SW480 (cell line): Measurements from ENCODE around the gene COL4A5.

ENCODE experiments used
- DNase-seq: peaks from one replicate; pipeline ENCODE4 v3.0.0-alpha.2; 2016; ENCODE audit warnings: low spot score

Gene COL4A5

DNA sequence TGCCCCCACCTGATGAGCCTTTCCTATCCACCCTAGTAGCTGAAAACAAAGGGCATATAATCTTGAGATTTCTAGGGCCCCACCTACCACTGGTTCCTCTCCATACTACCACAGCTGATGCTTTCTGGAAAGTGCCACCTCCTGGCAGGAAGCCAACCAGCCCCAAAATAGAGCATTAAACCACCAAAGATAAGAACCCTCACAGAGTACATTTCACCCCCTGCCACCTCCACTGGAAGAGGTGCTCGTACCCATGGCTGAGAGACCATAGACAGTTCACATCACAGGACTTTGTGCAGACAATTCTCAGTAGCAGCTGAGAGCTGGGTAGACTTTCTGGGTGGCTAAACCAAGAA is 202.6 kb downstream of the COL4A5 start:
- no peak for DNase-seq

DNA sequence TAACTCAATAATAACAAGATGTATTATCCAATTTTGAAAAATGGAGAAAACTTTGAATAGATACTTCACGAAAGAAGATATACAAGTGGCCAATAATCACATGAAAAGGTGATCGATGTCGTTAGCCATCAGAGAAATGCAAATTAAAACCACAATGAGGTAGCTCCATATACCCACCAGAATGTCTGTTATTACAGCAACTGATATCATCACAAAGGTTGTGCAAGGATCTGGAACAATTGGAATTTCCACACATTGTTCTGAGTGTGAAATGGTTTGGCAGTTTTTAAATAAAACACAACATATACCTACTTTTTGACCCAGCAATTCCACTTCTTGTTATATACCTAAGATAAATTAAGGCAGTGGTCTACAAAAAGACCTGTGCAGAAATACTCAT is 225.1 kb downstream of the COL4A5 start:
- no peak for DNase-seq

DNA sequence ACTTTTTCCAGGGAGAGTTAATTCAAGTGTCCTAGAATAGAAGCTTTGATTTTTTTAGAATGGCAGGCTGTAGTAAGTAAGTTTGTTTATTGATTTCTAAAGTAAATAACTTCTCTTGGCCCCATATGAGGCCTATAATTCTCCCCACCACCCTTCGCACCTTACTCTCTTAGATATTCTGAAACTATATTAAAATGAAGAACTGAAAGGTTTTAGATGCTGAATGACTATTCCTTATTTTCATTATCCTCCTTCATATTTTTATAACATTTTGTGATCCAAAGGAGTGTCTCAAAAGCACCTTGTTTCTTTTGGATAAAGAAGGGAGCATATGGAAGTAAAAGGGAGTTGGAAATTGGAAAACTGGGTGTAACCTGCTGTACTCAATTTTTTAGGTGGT is 226.5 kb downstream of the COL4A5 start:
- no peak for DNase-seq

DNA sequence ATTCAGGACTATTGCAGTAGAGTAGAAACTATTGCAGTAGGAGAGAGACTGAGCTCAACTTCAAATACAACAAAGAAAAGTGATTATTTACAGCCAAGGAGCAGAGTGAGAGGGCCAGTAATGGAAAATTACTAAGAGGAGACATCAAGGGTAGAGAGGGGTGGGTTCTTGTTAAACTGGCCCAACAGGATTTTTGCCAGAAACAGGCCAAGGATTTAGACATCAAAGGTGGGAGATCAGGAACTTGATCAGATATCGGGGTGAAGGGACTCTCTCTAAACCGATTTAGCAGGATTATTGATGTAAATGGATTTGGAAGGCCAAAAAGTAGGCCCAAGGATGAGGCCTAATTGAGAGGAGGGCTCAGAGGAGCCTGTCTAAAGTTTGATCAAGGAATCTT is 231.9 kb downstream of the COL4A5 start:
- DNase-seq, result no peak

DNA sequence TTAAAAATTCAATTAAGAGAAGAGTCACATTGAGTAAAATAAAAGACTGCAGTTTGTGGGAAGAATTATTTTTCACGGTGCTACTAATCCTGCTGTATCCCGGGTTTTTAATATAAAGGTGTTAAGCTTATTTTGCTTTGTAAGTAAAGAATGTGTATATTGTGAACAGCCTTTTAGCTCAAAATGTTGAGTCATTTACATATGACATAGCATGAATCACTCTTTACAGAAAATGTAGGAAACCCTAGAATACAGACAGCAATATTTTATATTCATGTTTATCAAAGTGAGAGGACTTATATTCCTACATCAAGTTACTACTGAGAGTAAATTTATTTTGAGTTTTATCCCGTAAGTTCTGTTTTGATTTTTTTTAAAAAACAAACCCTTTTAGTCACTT is 257.1 kb downstream of the COL4A5 start:
- no peak for DNase-seq

DNA sequence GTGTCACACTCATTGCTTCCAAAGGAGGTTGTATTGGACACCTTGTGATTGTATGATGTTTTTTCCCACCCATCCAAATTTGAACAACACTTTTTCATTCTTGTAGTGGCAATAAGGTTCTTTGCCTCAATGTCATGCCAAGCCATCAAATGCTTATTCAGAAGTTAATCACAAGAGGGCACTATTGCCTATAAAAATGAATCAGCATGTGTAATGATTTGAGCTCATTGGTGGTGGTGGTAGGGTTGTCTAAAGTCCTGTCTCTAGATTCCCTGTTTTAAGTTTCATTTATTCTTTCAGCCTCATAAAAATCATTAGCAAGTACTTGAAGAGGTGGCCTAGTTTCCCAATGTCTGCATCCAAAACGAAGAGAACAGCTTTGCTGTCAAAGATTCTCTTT is 259.7 kb downstream of the COL4A5 start:
- DNase-seq, result peak; percentile 41

DNA sequence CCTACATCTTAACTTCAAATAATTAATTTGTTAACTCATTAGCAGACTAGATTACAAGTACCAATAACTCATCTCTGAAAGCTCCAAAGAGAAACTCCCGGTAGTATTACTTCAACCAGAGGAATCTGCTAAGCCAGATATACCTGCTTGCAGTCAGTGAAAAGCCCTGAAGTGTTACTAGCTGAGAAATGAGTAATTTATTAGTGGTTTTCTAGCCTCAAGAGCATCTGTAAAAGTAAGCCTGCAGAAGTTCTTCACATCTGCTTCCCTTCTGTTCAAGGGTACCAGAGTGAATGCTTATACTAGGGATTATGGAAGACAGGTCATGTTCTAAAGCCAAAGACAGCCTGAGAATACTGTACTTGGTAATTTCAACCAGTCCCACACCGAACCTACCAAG is 262.0 kb downstream of the COL4A5 start:
- DNase-seq, result no peak

DNA sequence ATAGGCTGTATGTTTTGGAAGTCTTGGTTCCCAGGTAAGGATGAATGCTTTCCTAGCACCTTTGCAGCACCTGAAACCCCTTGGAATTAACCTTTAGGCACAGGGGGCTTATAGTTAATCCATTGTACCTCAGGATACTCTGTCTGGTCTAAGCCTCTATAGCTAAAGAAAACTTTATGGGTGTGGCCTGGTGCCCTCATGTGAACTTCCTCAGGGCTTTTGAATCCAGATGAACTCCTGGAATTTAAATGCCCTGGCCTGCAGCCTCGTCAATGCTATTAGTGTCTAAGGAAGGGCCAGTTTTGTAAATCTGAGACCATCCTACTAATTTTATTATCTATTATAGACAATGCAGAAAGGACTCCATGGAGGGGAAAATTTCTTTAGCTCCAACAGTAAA is 262.9 kb downstream of the COL4A5 start:
- DNase-seq, result no peak

DNA sequence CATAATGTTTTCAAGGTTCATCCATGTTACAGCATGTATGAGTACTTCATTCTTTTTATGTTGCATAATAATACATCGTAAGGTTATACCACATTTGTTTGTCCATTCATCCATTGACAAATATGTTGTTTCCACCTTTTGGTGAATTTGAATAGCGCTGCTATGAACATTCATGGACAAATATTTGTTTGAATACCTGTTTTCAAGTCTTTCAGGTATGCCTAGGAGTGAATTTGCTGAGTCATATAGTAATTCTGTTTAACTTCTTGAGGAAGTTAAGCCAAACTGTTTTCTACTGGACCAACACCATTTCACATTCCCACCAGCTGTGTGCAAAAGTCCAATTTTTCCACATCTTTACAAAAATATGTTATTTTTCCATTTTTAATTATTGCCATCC is 265.2 kb downstream of the COL4A5 start:
- no peak for DNase-seq

DNA sequence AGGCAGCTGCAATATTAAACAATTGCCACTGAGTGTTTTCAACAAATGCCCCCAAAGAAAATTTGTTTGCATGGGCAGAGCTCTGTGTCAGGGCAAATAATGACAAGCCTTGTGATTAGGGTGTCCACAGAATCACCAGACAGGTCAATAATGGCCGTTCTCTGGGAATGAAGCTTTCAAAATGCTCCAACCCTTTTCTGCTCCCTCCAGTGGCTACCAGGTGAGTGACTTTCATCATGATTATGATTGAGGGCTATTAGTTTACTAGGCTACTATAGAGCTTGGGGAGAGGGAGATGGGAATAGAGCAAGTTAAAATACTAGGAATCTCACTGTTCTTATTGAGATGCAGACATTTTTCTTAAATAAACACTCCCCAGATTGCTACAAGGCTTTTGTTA is 273.2 kb downstream of the COL4A5 start:
- no peak for DNase-seq

DNA sequence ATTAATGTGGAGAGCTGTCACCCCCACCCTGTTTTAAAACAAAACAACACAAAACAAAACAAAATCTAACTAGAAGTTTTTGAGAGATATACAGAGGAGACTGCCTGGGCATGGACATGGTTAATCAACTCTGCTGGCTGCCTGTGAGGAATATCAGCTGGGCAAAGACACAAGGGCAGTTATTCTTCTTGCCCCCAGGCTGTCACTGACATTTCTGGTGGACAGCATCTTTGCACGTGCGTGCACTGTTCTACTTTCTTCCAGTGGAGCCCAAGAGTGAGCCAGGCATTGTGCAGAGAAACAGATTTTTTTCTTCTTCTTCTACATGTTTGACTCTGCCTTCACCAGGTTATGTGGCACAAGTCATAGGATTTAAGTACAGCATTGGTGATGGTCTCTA is 282.9 kb downstream of the COL4A5 start:
- no peak for DNase-seq

DNA sequence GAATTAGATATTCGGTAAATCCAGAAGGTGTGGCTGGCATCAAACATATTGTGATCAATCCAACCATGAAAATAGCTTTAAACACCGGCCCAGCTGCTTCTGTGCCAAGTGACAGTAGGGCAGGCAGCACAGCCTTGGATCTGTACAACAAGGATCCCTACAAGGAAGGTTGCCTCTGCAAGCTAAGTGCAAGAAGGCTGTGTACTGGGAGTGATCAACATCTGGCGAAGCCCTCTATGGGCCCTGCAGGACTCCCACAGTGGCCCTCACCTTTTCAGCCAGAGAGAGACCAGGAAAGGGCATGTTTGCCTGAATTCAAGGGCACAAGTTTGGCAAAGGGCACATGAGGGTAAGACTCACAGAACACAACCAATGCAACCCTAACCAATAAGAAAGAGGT is 287.1 kb downstream of the COL4A5 start:
- DNase-seq, result no peak

DNA sequence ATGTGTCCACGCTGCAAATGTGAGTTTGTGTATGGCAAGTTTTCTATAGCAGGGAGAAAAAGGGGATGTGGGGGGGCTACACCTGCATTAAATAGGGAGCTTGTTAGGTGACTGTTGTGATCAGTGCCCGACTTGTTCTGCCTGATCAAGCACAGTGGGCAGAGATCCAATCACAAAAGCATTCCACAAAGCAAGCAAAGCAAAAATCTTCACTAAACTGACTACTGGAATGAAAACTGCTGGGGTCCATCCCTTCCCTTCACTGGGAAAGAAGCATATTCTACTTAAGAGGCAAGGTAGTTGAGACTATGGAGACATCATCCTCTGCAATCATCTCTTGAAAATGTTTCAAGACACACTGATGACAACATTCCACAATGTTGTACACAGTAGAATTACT is 291.5 kb downstream of the COL4A5 start:
- DNase-seq, result no peak

DNA sequence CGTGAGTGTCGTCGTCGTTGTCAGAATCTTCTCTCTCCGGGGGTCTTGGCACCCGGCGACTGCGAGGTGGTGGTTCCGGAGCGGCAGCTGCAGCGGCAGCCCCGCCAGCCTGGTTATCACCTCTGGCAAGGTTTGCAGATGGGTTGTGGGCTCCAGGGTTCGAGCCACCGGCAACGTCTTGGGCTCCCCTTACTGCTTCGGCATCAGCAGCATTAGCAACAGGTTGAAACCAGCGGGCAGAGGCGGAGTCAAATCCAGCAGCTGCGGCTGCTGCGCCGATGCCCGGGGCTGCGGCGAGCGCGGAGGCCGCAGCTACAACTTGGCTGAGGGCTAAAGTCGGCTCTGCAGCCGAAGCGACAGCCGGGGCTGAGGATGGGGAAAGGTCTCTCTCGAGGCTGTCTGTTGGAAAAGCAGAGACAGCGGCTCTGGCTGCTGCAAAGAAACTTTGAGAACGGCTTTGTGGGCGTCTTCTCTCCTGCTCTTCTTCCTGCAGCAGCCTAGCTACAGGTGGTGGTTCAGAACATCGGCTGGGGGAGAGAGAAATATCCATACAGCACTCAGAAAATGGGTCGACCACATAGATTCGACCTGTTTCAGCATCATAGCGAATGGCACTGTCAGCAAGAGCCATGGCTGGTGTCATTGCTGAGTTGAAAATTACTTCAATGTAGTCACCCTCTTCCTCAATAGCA is 293.1 kb downstream of the COL4A5 start:
- DNase-seq, result no peak

DNA sequence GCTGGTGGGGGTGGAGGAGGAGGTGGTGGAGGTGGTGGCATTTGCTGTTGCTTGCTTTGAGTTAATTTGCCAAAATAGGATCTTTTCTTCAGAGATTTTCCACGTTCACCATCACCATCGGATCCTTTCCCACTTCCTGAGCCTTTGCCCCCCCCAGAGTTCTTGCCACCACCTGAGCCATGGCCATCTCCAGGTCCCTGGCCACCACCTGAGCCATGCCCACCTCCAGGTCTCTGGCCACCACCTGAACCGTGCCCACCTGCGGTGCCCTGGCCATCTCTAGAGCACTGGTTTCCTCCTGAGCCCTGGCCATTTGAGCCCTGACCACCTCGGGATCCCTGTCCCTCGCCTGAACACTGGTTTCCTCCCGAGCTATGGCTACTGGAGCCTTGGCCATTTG is 294.8 kb downstream of the COL4A5 start:
- DNase-seq, result no peak

DNA sequence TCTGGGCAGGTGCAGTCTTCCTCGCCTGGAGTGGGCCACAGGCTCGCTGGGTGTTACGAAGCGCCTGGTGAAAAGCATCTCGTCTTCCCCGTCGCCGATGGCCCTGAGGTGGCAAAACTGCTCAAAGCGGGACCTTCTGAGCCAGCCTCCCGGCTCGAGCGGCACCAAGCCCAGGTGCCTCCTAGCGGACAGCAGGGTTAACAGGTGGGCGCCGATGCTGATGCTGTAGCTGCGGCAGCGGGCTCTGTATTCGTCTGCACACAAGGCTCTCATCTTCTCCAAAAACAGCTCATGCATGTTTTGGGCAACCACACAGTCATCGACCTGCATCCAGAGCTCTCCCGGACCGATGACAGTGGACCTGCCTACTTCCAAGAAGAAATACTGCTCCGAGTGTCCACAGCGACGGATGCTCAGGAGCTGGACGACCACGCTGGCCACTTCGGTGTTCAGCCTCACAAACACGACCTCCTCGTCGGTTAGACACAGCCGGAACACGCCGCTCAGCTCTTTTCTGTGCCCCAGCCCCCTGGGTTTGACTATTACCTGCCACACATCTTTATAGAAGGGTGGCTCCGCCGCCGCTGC is 295.5 kb downstream of the COL4A5 start:
- DNase-seq, result no peak

DNA sequence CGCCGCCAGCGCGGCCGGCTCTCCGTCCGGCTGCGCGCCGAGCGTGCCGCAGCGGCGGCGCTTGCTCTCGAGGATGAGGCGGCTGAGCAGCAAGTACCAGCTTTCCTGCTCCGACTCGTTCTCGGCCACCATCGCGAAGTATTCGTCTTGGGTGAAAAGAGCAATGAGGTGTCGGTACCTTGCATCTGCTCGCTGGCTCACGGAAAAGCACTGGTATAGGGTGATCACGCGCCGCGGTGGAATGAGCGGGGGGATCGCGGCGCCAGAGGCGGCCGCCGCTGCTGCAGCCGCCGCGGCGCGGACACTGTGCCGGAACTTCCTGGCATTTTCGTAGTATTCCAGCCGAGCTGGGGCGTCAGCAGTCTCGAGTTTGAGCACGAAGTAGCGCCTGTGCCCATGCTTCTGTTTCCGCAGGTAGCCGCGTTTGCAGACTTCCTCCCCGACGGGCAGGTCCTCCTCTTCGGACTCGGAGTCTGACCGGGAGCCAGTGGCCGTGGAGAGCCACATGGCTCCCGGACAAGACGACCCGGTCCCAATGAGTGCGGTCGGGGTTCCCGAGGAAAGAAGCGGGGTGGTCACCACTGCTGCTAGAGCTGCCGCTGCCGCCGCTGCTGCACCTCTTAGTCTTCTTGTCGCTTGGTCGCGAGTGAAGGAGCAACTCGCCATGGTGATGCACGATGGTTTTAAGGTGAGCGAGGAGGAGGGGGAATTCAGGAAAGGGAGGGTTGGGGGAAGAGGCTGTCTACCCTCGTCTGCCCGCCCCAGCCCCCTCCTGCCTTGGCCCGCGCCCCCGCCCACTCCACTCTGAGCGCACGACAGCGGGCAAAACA is 296.3 kb downstream of the COL4A5 start:
- no peak for DNase-seq

DNA sequence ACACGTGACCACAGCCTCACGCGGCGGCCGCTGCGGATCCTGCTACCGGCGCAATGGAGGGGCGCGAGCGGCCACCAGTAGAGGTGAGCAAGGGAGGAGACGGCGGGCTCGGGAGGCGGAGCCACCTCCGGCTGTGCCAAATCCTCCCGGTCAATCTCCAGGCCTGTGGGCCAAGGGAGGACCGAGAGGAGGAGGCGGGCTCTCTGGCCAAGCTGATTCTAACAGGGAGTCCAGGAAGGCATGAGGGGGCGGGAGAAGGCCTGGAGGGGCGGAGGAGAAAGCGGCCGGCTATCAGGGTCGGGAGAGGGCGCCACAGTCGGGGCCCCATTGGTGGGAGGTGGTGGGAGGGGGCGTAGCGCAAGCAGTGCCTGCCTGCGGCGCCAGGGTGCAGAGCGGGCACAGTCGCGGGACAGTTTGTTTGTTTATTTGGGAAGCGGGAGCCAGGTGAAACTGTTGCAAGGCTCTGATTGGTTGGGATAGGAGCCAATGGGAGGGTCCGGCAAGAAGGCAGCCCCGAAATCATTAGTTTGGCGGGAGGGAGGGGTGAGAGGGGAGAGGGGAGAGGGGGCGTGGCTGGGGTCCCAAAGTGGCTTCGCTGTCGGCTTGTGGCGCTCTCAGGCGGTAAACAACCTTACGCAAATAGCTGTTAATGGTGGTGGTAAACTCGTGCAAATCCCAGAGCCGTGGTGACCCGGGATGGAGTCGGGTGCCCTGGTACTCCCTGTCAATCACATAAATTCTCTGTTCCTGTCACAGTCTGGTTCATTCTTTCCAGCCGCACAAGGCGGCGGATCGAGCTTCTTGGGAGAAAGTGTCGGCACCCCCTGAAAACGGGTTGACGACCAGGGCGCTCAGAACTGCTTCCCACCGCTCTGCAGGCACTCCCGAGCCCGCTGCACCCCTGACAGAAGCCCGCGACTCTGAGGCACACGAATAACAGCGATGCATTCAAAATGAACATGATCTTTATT is 297.2 kb downstream of the COL4A5 start, which contains the start of gene IRS4:
Gene IRS4 (minus strand): TSS at position 55 of the 971 bp plus-strand sequence.
- no peak for DNase-seq

DNA sequence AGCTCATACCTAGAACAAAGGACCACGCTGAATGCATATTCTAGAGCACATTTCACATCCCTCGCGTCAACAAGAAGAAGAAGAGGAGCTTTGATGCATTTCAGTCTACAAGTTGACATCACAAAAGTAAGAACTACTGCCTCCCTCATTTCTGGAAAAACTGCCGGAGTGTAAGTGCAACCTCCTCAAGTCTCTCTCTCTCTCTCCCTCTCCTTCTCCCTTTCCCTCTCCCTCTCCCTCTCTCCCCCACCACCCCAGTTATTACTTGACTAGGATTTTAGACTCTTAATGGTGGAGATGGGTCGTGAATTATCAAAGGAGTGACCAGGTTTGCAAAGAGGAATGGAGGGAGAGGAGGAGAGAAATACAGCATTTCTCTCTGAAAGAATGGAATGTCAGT is 298.1 kb downstream of the COL4A5 start:
- no peak for DNase-seq

DNA sequence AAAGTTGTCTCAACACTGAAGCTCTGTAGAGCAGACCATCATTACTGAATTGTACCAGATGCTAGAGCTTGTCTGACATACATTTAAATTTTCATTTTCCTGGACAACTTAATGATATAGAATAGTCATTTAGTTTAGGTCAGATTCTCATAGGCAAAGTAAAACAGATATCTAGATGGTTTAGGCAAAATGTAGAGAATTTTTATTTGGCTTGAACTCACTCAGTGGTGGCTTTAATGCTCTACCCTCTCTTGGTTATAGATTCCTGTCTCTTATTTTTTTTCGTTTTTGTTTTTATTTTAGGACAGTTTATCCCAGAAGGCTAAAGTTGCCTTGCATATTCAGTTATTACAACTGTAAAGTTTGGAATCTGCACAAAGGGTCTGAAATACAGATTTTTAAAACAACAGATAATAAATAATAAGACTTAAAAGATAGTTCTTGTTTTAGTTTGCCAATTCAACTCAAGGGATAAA is 300.7 kb downstream of the COL4A5 start:
- DNase-seq, result no peak
